Loucy (cell line): ENCODE results near the gene TIGD3.
"Not testable (repeated sequence)": the region's sequence is repeated elsewhere in the genome, so short reads cannot be mapped to it uniquely, and the experiment has no call there.

Experiments
- H2AFZ ChIP-seq: fragments of 200-600 bp; sonication (generic); 2 replicates; pipeline ENCODE4 v1.6.0; 2016; ENCODE audit warnings: antibody characterized with exemption, mild to moderate bottlenecking, low read length, moderate library complexity
- H3F3A ChIP-seq: fragments of 200-600 bp; 2 replicates; pipeline ENCODE4 v1.6.0; 2016; ENCODE audit warnings: antibody characterized with exemption, low read depth, mild to moderate bottlenecking
- H3K27me3 ChIP-seq: fragments of 200-600 bp; sonication (generic); 2 replicates; pipeline ENCODE4 v1.6.1; 2014; ENCODE audit warnings: low read length, mild to moderate bottlenecking; ENCODE audit not compliant: insufficient read depth, poor library complexity, severe bottlenecking
- H3K36me3 ChIP-seq: fragments of 200-600 bp; sonication (generic); 2 replicates; pipeline ENCODE4 v1.6.1; 2016; ENCODE audit warnings: low read length; ENCODE audit not compliant: insufficient read depth
- H3K4me1 ChIP-seq: fragments of 200-600 bp; sonication (generic); 2 replicates; pipeline ENCODE4 v1.5.1; 2014; ENCODE audit warnings: low read length, mild to moderate bottlenecking; ENCODE audit not compliant: insufficient read depth, poor library complexity, severe bottlenecking
- H3K4me2 ChIP-seq: fragments of 200-600 bp; sonication (generic); 2 replicates; pipeline ENCODE4 v1.6.0; 2014; ENCODE audit warnings: antibody characterized with exemption, low read length, low read depth, mild to moderate bottlenecking; ENCODE audit not compliant: poor library complexity, severe bottlenecking
- H3K4me3 ChIP-seq: fragments of 200-600 bp; sonication (generic); 2 replicates; pipeline ENCODE4 v1.5.1; 2014; ENCODE audit warnings: low read length, mild to moderate bottlenecking, mixed read lengths; ENCODE audit not compliant: poor library complexity, severe bottlenecking
- H3K79me2 ChIP-seq: fragments of 200-600 bp; sonication (generic); 2 replicates; pipeline ENCODE4 v1.6.1; 2014; ENCODE audit warnings: low read length; ENCODE audit not compliant: insufficient read depth
- H3K9ac ChIP-seq: fragments of 200-600 bp; sonication (generic); 2 replicates; pipeline ENCODE4 v1.6.0; 2014; ENCODE audit warnings: mild to moderate bottlenecking, low read depth, low read length, moderate library complexity; ENCODE audit not compliant: poor library complexity, severe bottlenecking
- H3K9me2 ChIP-seq: fragments of 200-600 bp; sonication (generic); replicated peaks from 2 replicates; pipeline ENCODE4 v1.6.1; 2016; ENCODE audit warnings: low read depth, low read length, mixed read lengths
- H3K9me3 ChIP-seq: fragments of 200-600 bp; sonication (generic); 2 replicates; pipeline ENCODE4 v1.6.1; 2014; ENCODE audit warnings: mild to moderate bottlenecking, antibody characterized with exemption, low read length, low read depth; ENCODE audit not compliant: insufficient read depth
- H4K20me1 ChIP-seq: fragments of 200-600 bp; sonication (generic); 2 replicates; pipeline ENCODE4 v1.6.0; 2014; ENCODE audit warnings: antibody characterized with exemption, low read length, mild to moderate bottlenecking; ENCODE audit not compliant: insufficient read depth, poor library complexity, severe bottlenecking
- CTCF ChIP-seq: fragments of 200-600 bp; sonication (generic); conservative IDR thresholded peaks from 2 replicates; pipeline ENCODE4 v1.5.1; 2014; ENCODE audit warnings: mild to moderate bottlenecking, antibody characterized with exemption, low read length
- EZH2phosphoT487 ChIP-seq: fragments of 200-600 bp; IDR thresholded peaks from 2 replicates; pipeline ENCODE4 v1.6.1; 2018; ENCODE audit warnings: antibody characterized with exemption, mild to moderate bottlenecking, moderate library complexity, borderline replicate concordance

The TIGD3 gene

GRCh38 chr11:65329944-65330403 is 24.6 kb upstream of the TIGD3 start:
- no peak overlapping the region for H3K4me2 ChIP-seq
- no peaks in the 10 kb centered on the region for H3K9me3 ChIP-seq
- peaks cover 13% of the 10 kb centered on the region for H3K79me2 ChIP-seq
- no peak overlapping the region for H3K9ac ChIP-seq
- no peak for TF ChIP-seq EZH2phosphoT487
- peak; percentile 77 for TF ChIP-seq CTCF
- H2AFZ ChIP-seq, result peak overlapping the region; percentile 65; the same call in 1 of the 2 replicates
- H3K36me3 ChIP-seq, result no peaks in the 10 kb centered on the region
- no peaks in the 10 kb centered on the region for H3F3A ChIP-seq
- H4K20me1 ChIP-seq, result peaks cover 9% of the 10 kb centered on the region
- H3K9me2 ChIP-seq, result no peaks in the 10 kb centered on the region
- no peaks in the 10 kb centered on the region for H3K27me3 ChIP-seq
- H3K4me3 ChIP-seq, result no peak overlapping the region
- peaks cover 8% of the 10 kb centered on the region for H3K4me1 ChIP-seq

DNA sequence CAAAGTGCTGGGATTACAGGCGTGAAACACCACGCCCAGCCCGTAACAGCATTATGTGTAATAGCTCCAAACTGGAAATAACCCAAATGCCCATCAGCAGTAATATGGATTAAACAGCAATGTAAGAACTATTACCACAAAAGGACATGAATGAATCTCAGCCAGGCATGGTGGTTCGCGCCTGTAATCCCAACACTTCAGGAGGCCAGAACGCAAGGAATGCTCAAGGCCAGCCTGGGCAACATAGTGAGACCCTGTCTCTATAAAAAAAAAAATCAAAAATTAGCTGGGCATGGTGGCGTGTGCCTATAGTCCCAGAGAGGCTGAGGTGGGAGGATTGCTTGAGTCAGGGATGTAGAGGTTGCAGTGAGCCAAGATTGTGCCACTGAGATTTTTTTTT is 24.0 kb upstream of the TIGD3 start:
- no peak for TF ChIP-seq CTCF
- no peak for TF ChIP-seq EZH2phosphoT487
- Histone ChIP-seq H3K9me2 (no peaks in the 10 kb centered on the region), H4K20me1 (peaks cover 15% of the 10 kb centered on the region), H3F3A (no peaks in the 10 kb centered on the region), H3K27me3 (no peaks in the 10 kb centered on the region), H2AFZ (no peak overlapping the region), H3K4me2 (no peak overlapping the region), H3K9me3 (no peaks in the 10 kb centered on the region), H3K36me3 (no peaks in the 10 kb centered on the region), H3K4me1 (peaks cover 14% of the 10 kb centered on the region), H3K79me2 (peaks cover 19% of the 10 kb centered on the region), H3K9ac (no peak overlapping the region), H3K4me3 (no peak overlapping the region)

DNA sequence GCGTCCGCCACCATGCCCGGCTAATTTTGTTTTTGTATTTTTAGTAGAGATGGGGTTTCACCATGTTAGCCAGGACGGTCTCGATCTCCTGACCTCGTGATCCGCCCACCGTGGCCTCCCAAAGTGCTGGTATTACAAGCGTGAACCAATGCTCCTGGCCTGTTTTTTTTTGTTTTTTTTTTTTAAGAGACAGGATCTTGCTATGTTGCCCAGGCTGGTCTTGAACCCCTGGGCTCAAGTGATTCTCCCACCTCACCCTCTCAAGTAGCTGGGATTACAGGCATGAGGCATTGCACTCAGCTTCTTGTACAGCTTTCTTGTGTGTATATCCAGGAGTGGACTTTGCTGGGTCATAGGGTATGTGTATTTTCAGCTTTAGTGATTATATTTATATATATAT is 22.0 kb upstream of the TIGD3 start:
- H3K27me3 ChIP-seq, H3K36me3 ChIP-seq: not testable (repeated sequence)

GRCh38 chr11:65334696-65335295 is 19.8 kb upstream of the TIGD3 start:
- H2AFZ ChIP-seq, result no peak overlapping the region
- H3K79me2 ChIP-seq, result peaks cover 60% of the 10 kb centered on the region
- peaks cover 37% of the 10 kb centered on the region for H4K20me1 ChIP-seq
- peak overlapping the region; percentile 83 for H3K9ac ChIP-seq
- H3K4me3 ChIP-seq, result peak overlapping the region; percentile 77
- no peaks in the 10 kb centered on the region for H3K9me3 ChIP-seq
- peak overlapping the region; percentile 95 for H3K4me2 ChIP-seq
- TF ChIP-seq EZH2phosphoT487 (no peak), CTCF (no peak)
- H3K9me2 ChIP-seq, result no peaks in the 10 kb centered on the region
- H3K4me1 ChIP-seq, result peaks cover 32% of the 10 kb centered on the region
- no peaks in the 10 kb centered on the region for H3K27me3 ChIP-seq
- H3K36me3 ChIP-seq, result no peaks in the 10 kb centered on the region
- H3F3A ChIP-seq, result no peaks in the 10 kb centered on the region

More for the DNA sequence above, 22.0 kb upstream of the TIGD3 start:
- H3K9ac ChIP-seq, H3K9me3 ChIP-seq, H3K4me2 ChIP-seq, H3K4me3 ChIP-seq, H3F3A ChIP-seq, H2AFZ ChIP-seq, H3K9me2 ChIP-seq: not testable (repeated sequence)
- peaks cover 17% of the 10 kb centered on the region for H4K20me1 ChIP-seq
- peaks cover 16% of the 10 kb centered on the region for H3K4me1 ChIP-seq
- H3K79me2 ChIP-seq, result peaks cover 38% of the 10 kb centered on the region
